CD4-positive, alpha-beta T cell treated with Interleukin-12 subunit alpha and Interleukin-12 subunit beta, for 1 hour (primary cell): ENCODE measurements around the gene CUX1.
"Not testable (repeated sequence)": the region's sequence is repeated elsewhere in the genome, so short reads cannot be mapped to it uniquely, and the experiment has no call there.

Experiments used
- DNase-seq: peaks from one replicate; pipeline ENCODE4 v3.0.0-alpha.2; 2020

The CUX1 gene

DNA sequence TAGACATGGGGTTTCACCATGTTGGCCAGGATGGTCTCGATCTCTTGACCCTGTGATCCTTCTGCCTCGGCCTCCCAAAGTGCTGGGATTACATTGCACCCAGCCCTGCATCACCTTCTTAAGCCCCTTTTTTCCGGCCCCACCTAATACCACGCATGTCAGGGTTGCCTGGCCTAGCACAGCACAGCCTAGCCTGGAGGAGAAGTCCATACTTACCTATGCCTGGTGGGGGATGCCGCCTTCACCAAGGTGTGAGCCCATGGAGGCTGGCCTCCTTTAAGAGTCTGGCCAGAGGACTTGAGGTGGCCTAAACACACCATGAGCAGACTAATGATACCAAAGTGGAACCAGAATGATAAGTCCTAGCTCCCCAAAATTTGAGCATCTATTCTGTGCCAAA is 22.0 kb upstream of the CUX1 start:
- no peak for DNase-seq

GRCh38 chr7:101798173-101798572 is 19.3 kb upstream of the CUX1 start:
- not testable (repeated sequence) for DNase-seq

DNA sequence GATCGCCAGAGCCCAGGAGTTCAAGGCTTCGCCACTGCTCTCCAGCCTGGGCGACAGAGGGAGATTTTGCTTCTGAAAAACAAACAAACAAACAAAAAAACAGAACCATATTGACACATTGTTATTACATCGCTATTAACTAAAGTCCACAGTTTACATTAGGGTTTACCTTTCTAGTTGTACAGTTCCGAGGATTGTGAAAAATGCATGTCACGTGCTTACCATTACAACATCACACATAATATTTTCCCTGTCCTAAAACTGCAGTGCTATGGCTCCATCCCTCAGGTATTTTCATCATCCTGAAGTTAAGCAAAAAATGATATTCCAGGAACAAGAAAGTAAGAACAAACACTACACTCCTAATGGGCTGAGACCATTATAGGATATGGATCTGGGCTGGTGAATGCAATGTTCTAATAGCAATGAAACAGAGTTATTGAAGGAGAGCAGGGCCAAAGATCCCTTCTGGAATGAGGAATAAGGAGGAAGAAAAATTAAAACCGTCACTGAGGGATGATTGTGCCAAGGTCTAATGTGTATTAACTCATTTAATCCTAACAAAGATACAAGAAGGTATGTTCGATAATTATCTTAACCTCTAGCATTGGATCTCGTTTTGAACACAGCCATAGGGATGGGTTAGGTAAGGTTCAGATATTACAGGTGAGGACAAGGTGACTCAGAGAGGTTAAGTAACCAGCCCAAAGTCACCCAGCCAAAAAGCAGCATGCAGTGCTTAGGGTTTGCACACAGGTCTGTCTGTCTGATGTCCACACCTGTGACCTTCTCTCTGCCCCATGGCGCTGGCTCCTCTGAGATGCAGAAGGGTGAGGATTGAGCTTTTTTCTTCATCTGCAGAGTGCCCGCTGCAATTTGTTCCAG is 14.0 kb upstream of the CUX1 start:
- DNase-seq, result no peak

DNA sequence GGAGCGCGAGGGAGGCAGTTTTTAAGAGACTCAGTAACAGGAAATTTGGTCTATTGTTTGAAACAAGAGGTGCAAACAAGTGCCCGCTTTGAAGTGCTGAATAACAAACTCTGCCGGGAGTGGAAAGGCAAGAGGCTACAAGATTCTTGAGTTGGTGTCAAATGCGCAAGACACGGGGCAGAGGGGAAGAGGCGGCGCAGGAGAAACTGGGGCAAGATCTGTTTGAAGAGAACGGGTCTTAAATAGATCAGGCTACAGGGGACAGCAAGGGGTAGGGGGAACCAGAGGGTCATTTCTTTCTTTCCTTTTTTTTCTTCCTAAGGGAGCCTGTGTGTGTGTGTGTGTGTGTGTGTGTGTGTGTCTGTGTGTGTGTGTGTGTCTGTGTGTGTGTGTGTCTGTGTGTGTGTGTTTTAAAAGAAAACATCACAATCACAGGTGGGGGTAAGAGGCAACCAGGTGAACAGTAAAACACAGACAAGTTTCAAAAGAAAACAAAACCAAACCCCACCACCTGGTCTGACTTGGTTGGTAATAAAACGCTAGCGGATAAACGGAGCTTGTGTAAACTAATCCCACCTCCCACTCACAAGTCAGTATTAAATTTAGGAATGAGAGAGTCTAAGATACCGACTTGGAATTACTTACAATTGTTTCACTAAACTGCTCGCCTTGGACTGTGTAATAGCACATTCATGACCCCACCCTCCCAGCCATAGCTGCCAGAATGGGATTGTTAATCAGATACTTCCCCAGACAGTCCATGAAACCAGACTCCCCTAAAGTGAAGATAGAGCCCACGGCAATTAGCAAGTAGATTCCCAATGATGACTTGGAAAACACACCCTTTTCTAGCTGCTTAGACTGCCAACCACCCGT is 13.1 kb upstream of the CUX1 start:
- DNase-seq, result peak; percentile 21

DNA sequence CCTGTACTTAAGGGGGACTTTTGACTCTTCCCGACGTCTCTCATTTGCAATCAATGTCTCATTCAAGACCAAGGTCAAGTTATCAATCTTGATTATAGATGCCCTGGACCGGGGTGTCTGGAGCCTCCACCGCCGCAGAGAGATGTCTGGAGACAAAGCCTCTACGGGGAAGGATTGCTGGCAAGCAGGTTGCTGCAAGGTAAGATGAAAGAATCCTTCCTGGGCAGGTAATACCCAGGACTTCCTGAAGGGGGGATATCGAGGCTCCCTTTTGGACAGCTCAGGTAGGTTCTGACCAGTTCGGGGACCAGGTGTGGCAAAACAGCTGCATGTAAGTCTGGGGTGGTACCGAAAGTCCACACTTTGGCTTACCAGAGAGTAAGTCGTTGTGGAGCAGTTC is 12.5 kb upstream of the CUX1 start:
- peak; percentile 31 for DNase-seq

GRCh38 chr7:101812595-101812994 is 4.8 kb upstream of the CUX1 start:
- no peak for DNase-seq

DNA sequence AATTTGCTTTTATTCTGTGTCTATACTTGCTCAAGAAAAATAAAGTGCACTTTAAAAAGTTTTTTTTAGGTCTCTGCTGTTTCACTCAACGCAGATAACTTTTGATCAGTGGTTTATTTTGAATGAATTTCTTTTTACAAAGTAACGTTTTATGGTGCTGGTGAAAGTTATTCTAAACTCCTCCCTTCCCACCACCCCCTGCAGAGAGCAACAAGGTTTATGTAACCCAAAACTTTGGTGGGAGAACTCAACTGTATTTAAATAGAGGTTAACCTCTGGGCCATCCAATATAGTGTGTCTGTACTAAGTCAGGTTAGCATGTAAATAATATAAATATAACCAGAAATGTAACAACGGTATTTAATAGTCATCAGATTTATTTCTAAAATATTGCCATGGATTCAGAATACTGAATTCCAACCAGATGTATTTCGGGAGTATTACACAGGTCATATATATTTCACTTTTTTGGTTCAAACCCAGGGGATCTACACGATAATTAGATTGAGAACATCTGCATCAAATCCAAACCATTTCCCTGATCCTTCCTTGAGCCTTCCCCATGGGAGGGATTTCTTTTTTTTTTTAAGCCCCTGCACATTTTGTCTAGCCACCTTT is 3.9 kb upstream of the CUX1 start:
- no peak for DNase-seq

DNA sequence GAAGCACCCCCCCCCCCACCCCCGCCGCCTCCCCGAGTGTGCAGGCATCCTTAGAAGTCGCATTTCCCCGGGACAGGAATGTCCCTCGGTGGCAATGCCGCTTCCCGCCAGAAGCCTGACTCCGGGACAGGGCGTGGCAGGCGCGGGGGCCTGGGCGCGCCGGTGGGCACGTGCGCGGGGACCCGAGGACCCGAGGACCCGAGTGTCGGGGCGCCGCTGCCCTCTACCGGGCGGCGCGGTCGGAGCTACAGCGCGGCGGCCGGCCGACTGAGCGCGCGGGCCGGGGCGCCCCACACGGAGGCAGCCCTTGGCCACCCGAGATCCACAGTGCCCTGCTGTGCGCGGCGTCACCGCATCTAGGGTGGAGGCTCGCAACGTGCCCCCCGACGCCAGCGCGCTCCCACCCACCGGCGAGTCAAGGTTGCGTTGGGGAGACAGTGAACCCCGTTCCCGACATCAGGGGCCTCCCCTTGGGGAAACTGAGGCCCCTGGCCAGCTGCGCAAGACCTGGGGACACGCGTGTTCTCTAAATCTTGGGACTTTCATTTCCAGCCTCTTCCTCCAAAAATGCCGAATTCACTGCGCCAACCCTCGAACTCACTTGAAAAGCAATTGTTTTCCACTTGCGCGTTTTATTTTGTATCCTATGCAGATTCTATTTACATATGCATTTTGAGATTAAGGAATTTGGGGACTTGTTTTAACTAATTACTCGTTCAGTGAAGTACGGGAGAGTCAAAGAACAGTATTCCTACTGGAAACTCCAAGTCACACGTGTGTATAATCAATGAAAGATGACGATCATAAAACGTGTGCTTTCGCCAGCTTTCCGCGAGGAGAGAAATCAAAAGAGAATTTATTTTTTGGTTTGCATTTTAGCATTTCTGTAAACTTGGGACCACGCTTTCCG is 3.1 kb upstream of the CUX1 start:
- peak; percentile 60 for DNase-seq

- peak; percentile 69 for DNase-seq
These were observed 2.2 kb upstream of the CUX1 start for GRCh38 chr7:101814991-101815825.

DNA sequence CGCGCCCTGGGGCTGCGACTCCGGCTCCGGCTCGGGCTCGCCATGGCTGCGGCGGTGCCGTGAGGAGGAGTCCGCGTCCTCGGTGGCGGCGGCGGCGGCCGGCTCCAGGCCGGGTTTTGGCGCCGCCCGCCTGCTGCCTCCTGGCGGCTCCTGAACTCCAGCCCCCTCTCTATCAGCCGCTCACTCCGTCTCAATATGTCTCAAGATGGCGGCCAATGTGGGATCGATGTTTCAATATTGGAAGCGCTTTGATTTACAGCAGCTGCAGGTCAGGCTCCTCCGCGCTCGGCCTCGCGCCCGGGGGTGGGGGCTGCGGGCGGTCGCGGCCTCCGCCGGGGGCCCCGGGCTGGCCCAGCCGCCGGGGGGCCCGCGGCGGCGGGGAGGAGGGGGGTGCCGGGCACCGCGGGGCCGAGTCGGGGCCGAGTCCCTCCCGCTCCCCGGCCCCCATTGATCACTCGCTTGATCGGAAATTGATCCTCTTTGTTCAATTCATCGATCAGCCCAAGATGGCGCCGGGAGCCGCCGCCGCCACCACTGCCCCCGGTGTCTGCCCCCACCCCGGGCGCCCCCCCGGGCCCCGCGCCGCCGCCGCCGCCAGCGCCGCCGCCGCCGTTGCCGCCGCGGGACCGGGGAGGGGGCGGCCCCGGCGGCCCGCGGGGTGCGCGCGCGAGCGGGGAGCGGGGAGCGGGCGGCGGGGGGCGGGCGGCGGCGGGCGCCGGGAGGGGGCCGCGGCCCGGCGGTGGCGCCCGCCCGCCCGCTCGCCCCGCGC is 1.4 kb upstream of the CUX1 start:
- DNase-seq, result peak; percentile 78

DNA sequence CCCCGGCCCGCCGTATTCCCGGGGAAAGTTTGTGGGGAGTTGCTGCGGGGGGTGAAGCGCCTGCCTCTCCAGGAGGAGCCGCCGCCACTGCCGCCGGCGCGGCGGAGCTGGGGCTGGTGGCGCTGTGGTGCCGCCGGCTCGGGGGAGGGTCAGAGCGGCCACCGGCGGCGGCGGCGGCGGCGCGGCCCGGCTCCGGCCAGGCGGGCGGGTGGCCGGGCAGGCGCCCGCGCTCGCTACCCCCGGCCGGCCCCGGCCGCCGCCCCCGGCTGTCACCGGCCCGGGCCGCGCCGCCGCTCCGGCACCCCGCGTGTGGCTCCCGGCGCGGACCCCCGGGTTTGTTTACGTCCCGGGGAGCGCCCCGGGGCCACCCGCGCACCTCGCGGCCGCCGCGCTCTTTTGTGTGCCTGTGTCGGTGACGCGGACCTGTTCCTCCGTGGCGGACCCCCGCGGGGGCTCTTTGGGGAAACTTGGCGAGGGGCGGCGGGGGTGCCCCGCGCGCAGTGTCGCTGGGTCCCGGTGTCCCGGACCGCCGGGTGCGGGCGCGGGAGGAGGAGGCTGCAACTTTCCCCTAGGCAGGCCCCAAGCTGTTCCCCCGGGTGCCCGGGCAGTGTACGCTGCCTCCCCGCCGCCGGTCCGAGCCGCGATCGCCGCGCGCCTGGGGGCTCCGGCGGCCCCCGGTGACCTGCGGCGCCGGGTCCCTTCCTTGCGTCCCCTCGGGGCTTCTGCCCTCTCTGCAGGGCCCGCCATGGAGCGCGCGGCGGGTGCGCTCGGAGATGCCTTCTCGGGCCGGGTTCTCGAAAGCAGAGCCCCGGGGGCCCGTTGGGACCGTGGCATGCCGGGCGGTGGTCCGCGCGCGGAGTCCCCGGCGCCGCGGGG is 593 bp upstream of the CUX1 start:
- peak; percentile 23 for DNase-seq

DNA sequence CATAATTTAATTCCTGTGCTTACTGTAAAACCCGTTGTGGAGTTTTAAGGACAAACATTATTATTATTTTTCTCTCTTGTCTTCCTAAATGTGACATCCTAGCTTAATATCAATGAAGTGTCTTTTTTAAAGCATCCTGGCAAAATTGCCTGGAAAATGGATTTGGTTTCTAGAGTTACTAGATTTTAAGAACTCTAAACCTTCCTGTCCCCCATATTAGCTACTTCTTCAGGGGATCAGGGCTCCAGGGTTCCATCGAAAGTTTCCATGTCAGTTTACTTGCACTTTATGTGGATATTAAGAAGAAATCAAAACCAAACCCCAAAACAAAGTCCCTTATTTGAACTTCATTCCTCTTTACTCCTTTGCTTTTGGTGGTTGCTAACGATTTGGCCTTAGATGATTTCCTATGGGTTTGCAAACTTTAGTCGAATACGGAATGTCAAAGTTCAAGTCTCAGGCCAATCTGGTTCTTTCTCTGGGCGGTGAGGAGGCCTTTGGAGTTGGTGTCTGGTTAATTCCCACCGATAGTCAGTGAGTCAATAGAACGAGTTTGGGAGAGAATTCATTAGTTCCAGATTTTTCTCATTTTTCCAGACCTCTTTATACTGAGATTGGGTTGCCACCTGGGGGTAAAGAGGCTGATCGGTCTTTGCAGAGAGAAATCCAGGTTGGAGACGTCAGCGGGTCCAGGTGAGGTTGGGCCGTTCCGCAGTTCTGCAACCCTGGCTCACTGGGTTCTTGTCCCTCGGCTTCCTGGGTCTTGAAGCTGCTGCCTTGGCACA is 1.1 kb downstream of the CUX1 start:
- DNase-seq, result no peak

DNA sequence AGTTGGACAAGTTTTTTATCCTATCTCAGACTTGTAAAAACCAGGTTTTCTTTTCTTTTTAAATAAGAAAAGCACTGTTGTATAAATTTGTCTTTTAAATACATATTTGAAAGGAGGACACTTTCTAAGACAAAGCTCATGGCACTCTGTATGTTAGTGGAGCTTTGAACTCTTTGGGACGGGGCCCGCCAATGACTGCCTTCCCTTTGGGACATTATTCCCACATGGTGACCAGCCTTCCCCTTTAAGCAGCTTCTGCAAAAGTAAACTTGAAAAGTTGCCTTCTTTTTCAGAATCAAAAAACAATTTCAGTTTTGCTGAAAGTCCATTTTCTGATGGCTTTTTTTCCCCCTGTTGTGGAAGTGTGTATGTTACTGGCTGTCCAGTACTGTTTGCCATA is 1.8 kb downstream of the CUX1 start:
- no peak for DNase-seq

- no peak for DNase-seq
These were observed 2.6 kb downstream of the CUX1 start for GRCh38 chr7:101819913-101820522.

DNA sequence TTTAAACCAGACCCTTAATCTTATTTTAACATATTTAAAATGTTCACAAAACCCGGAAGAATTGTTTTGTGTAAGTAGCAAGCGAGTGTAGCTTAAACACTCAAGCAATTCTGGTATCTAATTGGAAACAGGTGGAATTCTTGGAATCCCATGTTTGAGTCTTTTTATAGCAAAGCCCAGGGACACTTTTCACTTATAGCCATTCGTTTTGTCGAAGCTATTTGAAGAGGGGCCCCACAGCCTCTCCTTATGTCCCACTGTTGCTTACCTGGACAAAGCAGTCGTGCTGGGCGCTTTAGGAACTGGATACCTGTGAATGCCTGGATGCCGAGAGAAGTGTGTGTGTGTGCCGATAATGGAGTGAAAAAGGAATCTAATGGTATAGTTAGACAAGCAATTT is 3.3 kb downstream of the CUX1 start:
- DNase-seq, result no peak

DNA sequence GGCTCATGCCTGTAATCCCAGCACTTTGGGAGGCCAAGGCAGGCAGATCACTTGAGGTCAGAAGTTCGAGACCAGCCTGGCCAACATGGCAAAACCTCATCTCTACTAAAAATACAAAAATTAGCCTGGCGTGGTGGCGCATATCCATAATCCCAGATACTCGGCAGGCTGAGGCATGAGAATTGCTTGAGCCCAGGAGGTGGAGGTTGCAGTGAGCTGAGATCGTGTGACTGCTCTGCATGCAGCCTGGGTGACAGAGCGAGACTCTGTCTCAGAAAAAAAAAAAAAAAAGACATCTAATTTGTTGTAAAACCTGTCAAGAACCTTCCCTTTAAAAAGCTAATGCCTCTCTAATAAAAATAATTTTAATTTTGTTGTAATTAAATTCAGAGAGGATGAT is 5.2 kb downstream of the CUX1 start:
- not testable (repeated sequence) for DNase-seq

- DNase-seq, result no peak
These were observed 5.7 kb downstream of the CUX1 start for GRCh38 chr7:101823096-101823495.

DNA sequence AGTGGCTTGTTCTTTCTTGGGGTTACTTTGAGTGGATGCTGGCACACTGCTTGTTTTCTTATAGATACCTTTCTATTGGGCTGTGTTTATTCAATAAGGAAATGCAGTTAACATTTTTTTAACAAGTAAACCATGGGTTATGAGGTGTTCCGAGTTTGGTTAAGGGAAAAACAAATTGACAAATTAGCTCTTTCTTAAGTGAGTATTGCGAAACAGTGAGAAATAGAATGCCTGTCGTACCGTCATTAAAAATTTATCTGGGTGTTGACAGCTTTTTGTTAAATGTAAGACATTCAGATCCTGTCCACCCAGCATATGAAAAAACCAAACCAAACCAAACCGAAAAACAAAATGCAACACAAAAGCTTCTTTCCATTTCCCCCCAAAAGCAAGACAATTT is 6.2 kb downstream of the CUX1 start:
- DNase-seq, result no peak
